ENCODE data around the gene SEMA3A.

DNA sequence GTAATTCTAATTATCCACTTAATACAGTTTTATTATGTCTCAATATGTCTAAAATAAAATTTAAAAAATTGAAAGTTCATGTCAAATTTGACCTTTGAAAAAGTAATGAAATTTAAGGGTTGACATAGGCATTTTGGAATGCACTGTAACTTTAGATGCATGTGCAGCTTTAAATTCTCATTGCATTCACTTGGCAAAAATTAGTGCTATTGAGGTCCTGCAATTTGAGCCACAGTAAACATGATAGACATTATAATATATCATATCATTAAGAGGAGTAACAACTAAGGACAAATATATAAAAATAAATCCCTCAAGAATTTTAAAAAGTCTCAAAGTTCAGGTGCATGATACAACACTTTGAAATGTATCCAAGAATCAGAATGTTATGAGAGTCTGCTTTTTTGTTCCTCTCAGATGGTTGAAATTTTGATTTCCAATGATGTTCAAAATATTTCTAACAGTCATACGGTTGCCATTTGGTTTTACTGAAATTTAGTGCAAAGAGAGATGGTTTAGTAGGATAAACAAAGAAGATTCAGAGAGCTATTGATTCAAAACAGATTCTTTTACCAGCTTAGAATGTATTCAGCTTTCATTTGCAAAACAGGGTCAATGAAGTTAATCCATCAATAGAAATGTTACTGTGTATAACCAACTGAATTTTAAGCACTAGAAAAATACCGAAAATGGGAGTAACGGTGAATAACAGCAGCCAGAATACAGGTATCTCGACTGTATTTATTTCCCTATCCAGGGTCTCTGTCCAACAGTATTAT lies 71.8 kb downstream of the SEMA3A start:
- TF ChIP-seq, protein P1, sequence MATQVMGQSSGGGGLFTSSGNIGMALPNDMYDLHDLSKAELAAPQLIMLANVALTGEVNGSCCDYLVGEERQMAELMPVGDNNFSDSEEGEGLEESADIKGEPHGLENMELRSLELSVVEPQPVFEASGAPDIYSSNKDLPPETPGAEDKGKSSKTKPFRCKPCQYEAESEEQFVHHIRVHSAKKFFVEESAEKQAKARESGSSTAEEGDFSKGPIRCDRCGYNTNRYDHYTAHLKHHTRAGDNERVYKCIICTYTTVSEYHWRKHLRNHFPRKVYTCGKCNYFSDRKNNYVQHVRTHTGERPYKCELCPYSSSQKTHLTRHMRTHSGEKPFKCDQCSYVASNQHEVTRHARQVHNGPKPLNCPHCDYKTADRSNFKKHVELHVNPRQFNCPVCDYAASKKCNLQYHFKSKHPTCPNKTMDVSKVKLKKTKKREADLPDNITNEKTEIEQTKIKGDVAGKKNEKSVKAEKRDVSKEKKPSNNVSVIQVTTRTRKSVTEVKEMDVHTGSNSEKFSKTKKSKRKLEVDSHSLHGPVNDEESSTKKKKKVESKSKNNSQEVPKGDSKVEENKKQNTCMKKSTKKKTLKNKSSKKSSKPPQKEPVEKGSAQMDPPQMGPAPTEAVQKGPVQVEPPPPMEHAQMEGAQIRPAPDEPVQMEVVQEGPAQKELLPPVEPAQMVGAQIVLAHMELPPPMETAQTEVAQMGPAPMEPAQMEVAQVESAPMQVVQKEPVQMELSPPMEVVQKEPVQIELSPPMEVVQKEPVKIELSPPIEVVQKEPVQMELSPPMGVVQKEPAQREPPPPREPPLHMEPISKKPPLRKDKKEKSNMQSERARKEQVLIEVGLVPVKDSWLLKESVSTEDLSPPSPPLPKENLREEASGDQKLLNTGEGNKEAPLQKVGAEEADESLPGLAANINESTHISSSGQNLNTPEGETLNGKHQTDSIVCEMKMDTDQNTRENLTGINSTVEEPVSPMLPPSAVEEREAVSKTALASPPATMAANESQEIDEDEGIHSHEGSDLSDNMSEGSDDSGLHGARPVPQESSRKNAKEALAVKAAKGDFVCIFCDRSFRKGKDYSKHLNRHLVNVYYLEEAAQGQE (IDR thresholded peaks at IDR 0.05; ENCODE audit: insufficient replicate concordance, low read depth) = no peak
- TF ChIP-seq, protein P2, sequence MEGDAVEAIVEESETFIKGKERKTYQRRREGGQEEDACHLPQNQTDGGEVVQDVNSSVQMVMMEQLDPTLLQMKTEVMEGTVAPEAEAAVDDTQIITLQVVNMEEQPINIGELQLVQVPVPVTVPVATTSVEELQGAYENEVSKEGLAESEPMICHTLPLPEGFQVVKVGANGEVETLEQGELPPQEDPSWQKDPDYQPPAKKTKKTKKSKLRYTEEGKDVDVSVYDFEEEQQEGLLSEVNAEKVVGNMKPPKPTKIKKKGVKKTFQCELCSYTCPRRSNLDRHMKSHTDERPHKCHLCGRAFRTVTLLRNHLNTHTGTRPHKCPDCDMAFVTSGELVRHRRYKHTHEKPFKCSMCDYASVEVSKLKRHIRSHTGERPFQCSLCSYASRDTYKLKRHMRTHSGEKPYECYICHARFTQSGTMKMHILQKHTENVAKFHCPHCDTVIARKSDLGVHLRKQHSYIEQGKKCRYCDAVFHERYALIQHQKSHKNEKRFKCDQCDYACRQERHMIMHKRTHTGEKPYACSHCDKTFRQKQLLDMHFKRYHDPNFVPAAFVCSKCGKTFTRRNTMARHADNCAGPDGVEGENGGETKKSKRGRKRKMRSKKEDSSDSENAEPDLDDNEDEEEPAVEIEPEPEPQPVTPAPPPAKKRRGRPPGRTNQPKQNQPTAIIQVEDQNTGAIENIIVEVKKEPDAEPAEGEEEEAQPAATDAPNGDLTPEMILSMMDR (IDR thresholded peaks at IDR 0.05; ENCODE audit: insufficient read depth, low read length) = no peak
- TF ChIP-seq POLR2AphosphoS5 (IDR thresholded peaks at IDR 0.05; ENCODE audit: low read depth) (no peak), GABPA (IDR thresholded peaks at IDR 0.05; ENCODE audit: low read depth) (no peak), SPI1 (IDR thresholded peaks at IDR 0.05; ENCODE audit: borderline replicate concordance, low read depth) (no peak)
